GM19452 (cell line): ENCODE data around the gene ZNF555.
"Not testable (repeated sequence)": the region's sequence is repeated elsewhere in the genome, so short reads cannot be mapped to it uniquely, and the experiment has no call there.

Source experiments
- ATAC-seq: cut with Tn5 transposase; IDR thresholded peaks from one replicate; pipeline ENCODE4 v1.9.1; 2021; ENCODE audit not compliant: unreplicated experiment

ZNF555 gene

DNA sequence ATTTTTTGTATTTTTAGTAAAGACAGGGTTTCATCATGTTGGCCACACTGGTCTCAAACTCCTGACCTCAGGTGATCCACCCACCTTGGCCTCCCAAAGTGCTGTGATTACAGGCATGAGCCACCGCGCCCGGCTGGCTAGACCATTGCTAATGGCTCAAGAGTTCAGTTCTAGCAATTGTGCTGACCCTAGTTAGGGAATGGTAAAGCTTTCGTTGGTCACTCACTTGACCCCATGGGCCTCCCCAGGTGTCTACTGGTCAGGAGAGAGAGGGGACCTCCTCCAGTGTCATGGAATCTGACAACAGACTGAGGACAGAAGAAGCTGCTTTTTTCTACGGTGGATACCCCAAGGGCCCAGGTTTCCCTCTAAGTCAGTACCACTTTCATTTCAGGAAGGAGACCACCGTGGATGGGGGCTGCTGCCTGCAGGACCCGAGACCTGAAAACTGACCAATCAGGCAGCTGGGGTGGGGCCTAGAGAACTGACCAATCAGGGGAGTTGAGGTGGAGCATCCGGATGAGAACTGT lies 25.3 kb downstream of the ZNF555 start:
- ATAC-seq = no peak

GRCh38 chr19:2867025-2867991 lies 26.0 kb downstream of the ZNF555 start, which contains the start of gene ZNF556:
TSS of gene ZNF556 (plus strand) at chr19:2867335. CDS start at chr19:2867422, 87 bp downstream.
- ATAC-seq = no peak

- no peak for ATAC-seq
Observed at GRCh38 chr19:2869618-2870017, 28.3 kb downstream of the ZNF555 start.

GRCh38 chr19:2872175-2872574 lies 30.9 kb downstream of the ZNF555 start:
- ATAC-seq = not testable (repeated sequence)

DNA sequence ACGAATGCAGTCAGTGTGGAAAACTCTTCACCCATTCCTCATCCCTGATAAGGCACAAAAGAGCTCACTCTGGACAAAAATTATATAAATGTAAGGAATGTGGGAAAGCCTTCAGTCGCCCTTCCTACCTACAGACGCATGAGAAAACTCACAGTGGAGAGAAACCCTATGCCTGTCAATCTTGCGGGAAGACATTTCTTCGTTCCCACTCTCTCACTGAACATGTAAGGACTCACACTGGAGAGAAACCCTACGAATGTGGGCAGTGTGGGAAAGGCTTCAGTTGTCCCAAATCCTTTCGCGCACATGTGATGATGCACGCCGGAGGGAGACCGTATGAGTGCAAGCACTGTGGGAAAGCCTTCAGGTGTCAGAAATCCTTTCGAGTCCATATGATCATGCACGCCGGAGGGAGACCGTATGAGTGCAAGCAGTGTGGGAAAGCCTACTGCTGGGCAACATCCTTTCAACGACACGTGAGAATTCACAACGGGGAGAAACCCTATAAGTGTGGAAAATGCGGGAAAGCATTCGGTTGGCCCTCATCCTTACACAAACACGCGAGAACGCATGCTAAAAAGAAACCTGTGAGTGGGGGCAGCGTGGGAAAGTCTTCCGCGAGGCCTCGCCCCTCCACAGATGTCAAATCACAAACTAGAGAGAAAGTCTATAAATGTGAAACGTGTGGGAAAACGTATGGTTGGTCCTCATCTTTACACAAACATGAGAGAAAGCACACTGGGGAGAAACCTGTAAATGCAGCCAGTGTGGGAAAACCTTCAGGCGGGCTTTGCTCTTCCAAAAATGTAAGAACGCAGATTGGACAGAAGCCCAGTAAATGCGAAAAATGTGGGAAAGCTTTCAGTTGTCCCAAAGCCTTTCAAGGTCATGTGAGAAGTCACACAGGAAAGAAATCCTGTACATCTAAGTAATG lies 36.4 kb downstream of the ZNF555 start:
- no peak for ATAC-seq

DNA sequence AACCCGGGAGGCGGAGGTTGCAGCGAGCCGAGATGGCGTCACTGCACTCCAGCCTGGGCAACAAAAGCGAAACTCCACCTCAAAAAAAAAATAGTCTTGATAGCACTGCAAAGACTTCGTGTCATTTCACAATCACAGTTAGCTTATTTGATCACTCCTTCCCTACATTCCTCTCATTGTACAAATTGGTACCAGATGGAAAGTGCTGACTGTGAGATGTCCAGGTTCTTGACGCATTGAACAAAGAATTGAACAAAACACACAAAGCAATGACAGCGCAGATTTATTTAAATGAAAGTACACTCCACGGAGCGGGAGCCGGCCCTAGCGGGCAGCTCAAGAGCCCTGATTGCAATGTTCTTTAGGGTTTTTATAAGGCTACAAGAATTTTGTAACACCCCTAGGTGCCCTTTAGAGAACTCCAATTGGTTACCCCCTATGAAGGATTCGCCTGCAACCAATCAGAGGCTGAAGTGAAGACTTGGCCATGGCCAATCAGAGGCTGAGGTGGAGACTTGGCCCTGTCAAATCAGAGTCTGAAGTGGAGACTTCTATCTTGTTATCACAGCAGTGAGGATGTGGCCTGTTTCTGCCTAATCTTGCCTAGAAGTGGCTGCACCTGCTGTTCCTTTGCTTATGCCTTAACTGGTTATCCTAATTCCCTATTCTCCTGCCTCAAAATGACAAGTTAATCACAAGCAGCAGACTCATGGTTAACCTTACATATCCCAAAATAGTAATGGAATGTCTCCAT lies 42.6 kb downstream of the ZNF555 start:
- no peak for ATAC-seq

DNA sequence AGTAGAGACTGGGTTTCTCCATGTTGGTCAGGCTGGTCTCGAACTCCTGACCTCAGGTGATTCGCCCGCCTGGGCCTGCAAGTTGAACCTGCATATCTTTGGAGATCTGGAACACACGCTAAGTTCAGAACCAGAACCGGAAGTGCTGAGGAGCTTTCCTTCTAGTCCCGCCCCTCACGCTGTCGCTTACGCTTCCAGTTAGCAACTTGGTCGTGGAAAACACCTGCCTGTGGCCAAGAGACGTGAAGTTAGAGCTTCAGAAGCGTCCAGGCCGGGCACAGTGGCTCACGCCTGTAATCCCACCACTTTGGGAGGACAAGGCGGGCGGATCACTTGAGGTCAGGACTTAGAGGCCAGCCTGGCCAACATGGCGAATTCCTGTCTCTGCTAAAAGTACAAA lies 44.5 kb downstream of the ZNF555 start:
- ATAC-seq = no peak

GRCh38 chr19:2887391-2887914 lies 46.2 kb downstream of the ZNF555 start:
- ATAC-seq = no peak

DNA sequence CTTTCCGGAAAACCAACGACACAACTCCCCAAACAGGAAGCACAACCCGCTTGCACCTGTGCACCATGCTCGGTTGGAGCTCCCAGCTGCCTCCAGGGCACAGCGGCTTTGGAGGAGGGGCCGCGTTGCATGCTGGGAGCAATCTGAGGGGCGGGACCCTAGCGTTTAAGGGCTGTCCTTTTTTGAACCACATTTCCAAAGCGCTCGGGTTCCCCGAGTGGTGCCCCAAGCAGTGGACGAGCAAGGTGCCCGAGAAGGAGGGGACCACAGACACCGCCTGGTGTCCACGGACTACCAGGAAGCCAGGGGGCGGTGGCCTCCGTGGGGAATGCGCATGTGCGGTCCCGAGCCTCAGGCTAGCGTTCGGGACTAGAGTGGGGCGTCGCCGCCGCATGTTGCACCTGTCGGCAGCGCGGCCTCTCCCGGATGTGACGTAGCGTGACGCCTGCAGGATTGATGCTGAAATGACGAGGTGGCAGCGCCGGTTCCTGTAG lies 47.5 kb downstream of the ZNF555 start:
- ATAC-seq = no peak

GRCh38 chr19:2890531-2890930 lies 49.3 kb downstream of the ZNF555 start:
- not testable (repeated sequence) for ATAC-seq

GRCh38 chr19:2896694-2897093 lies 55.4 kb downstream of the ZNF555 start:
- ATAC-seq = no peak

GRCh38 chr19:2900296-2901252 lies 59.3 kb downstream of the ZNF555 start, which contains the start of gene ZNF57:
TSS of gene ZNF57 (plus strand) at chr19:2900928. CDS start at chr19:2901046, 118 bp downstream.
- ATAC-seq = peak; percentile 85

GRCh38 chr19:2902590-2903218 lies 61.4 kb downstream of the ZNF555 start:
- ATAC-seq = no peak

GRCh38 chr19:2903326-2903725 lies 62.1 kb downstream of the ZNF555 start:
- not testable (repeated sequence) for ATAC-seq

GRCh38 chr19:2905918-2906519 lies 64.7 kb downstream of the ZNF555 start:
- ATAC-seq = no peak

DNA sequence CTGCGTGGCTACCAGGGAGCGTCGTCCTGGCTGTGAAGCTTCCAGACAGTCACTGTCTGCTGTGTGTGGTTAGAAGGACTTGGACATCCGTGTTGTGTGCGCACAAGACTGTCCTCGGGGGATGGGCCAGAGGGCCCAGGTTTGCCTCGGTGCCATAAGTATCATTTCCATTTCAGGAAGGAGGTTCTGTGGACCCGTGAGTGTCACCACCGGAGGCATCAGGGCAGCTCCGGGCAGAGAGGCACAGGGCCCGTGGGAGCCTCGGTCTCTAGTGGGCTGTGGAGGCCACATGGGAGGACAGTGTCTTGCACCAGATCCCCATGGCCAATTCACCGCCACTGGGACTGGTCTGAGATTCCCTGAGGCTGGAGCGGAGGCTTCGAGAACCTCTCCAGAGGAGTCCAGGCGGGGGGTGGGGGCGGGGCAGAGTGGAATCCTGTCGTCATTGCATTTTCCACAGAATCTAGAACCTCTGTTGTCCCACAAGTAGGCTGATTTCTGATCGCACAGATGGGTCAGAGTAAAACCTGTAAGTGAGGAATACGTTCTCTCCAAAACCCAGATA lies 65.4 kb downstream of the ZNF555 start:
- no peak for ATAC-seq
